Hepatocyte (in vitro differentiated cells): ENCODE results near the gene DGAT2.
A peak's percentile ranks its signal among the peaks of the same experiment; 100 is the strongest.

Source experiments
- EZH2 ChIP-seq: fragments of 200-600 bp; sonication (generic); IDR thresholded peaks from 2 replicates; pipeline ENCODE4 v1.6.1; 2016; ENCODE audit warnings: antibody characterized with exemption, mild to moderate bottlenecking, borderline replicate concordance
- TF ChIP-seq, protein P1 (sequence below): fragments of 200-600 bp; sonication (generic); IDR thresholded peaks from 2 replicates; pipeline ENCODE4 v1.5.1; 2016; ENCODE audit warnings: antibody characterized with exemption, mild to moderate bottlenecking; ENCODE audit not compliant: poor library complexity

DNA sequence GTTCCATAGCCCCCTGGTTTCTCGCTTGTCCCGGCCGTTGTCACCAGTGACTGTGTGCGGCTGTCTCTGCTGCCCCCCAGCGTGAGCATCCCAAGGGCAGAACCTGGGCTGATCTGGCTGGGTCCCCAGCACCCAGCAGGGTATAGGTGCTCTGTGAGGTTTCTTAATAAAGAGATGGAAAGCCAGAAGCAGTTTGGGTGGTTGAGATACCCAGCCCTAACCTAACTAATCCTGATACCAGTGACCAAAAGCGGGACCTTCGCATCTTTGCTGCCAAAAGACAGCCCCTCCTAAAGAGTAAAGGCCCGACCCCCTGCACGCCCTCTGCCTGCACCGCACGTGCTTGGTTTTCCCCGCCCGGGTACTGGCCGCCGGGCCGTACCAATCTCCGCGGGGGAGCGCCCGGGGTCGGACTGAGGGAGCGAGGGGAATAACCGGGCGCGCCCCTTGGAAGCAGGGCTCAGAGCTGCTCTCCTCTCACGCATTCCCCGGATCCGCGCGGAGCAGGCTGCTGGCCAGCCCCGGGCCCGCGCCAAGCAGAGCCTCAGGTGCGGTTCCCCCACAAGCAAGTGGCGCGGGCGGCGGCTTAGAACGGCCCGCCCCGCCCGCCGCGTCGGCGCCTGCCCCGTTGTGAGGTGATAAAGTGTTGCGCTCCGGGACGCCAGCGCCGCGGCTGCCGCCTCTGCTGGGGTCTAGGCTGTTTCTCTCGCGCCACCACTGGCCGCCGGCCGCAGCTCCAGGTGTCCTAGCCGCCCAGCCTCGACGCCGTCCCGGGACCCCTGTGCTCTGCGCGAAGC is at the start of gene DGAT2:
- TF ChIP-seq, protein P1, sequence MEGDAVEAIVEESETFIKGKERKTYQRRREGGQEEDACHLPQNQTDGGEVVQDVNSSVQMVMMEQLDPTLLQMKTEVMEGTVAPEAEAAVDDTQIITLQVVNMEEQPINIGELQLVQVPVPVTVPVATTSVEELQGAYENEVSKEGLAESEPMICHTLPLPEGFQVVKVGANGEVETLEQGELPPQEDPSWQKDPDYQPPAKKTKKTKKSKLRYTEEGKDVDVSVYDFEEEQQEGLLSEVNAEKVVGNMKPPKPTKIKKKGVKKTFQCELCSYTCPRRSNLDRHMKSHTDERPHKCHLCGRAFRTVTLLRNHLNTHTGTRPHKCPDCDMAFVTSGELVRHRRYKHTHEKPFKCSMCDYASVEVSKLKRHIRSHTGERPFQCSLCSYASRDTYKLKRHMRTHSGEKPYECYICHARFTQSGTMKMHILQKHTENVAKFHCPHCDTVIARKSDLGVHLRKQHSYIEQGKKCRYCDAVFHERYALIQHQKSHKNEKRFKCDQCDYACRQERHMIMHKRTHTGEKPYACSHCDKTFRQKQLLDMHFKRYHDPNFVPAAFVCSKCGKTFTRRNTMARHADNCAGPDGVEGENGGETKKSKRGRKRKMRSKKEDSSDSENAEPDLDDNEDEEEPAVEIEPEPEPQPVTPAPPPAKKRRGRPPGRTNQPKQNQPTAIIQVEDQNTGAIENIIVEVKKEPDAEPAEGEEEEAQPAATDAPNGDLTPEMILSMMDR, result peak; percentile 35
- no peak for TF ChIP-seq EZH2
